ENCODE results near the gene SLC25A3.

The SLC25A3 gene

DNA sequence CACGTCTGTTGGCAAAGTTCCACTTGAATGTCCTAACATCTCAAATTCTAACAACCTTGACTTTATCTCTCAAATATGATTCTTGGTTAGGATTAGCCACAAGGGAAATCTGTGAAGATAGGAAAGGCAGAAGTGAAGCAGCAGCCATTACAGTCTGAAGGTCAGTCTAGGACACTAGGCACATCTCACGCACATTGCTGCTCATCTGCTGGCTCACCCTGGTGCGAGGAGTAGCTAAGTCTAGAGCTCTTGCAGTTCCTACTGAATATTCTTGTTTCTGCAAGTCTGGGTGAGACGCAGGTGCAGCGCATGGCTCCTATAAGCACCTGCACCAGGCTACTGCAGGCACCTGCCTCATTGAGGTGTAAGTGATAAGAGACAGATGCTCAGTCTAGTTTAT is 6.4 kb upstream of the SLC25A3 start:
- Histone ChIP-seq H3K9me3 (ENCODE audit: control insufficient read depth, insufficient read depth, low read depth, low read length) (no peaks in the 10 kb centered on the region), H3K4me1 (ENCODE audit: control insufficient read depth, insufficient read depth, low read length) (no peaks in the 10 kb centered on the region), H3K27ac (ENCODE audit: extremely low read depth, low read depth, low read length) (no peak overlapping the region), H3K4me3 (ENCODE audit: low read depth, low read length) (no peak overlapping the region), H3K36me3 (ENCODE audit: control insufficient read depth in 2 of 2, insufficient read depth in 1 of 2, low read length in 2 of 2) (no peaks in the 10 kb centered on the region)
- TF ChIP-seq ZNF585B (tag by site-specific recombination; IDR thresholded peaks at IDR 0.05), result no peak
- no peak for TF ChIP-seq OVOL3 (tag by site-specific recombination; IDR thresholded peaks at IDR 0.05)
- TF ChIP-seq, protein P1, sequence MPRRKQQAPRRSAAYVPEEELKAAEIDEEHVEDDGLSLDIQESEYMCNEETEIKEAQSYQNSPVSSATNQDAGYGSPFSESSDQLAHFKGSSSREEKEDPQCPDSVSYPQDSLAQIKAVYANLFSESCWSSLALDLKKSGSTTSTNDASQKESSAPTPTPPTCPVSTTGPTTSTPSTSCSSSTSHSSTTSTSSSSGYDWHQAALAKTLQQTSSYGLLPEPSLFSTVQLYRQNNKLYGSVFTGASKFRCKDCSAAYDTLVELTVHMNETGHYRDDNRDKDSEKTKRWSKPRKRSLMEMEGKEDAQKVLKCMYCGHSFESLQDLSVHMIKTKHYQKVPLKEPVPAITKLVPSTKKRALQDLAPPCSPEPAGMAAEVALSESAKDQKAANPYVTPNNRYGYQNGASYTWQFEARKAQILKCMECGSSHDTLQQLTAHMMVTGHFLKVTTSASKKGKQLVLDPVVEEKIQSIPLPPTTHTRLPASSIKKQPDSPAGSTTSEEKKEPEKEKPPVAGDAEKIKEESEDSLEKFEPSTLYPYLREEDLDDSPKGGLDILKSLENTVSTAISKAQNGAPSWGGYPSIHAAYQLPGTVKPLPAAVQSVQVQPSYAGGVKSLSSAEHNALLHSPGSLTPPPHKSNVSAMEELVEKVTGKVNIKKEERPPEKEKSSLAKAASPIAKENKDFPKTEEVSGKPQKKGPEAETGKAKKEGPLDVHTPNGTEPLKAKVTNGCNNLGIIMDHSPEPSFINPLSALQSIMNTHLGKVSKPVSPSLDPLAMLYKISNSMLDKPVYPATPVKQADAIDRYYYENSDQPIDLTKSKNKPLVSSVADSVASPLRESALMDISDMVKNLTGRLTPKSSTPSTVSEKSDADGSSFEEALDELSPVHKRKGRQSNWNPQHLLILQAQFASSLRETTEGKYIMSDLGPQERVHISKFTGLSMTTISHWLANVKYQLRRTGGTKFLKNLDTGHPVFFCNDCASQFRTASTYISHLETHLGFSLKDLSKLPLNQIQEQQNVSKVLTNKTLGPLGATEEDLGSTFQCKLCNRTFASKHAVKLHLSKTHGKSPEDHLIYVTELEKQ (tag by site-specific recombination; IDR thresholded peaks at IDR 0.05; ENCODE audit: borderline replicate concordance), result no peak
- TF ChIP-seq ZNF175 (tag by site-specific recombination; IDR thresholded peaks at IDR 0.05), result no peak
- no peak for TF ChIP-seq ZFP37 (tag by site-specific recombination; IDR thresholded peaks at IDR 0.05)
- TF ChIP-seq, protein P2, sequence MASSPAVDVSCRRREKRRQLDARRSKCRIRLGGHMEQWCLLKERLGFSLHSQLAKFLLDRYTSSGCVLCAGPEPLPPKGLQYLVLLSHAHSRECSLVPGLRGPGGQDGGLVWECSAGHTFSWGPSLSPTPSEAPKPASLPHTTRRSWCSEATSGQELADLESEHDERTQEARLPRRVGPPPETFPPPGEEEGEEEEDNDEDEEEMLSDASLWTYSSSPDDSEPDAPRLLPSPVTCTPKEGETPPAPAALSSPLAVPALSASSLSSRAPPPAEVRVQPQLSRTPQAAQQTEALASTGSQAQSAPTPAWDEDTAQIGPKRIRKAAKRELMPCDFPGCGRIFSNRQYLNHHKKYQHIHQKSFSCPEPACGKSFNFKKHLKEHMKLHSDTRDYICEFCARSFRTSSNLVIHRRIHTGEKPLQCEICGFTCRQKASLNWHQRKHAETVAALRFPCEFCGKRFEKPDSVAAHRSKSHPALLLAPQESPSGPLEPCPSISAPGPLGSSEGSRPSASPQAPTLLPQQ (tag by site-specific recombination; IDR thresholded peaks at IDR 0.05), result no peak
- no peak for TF ChIP-seq ZNF701 (tag by site-specific recombination; IDR thresholded peaks at IDR 0.05)
- TF ChIP-seq ZNF184 (tag by site-specific recombination; IDR thresholded peaks at IDR 0.05), result no peak
- TF ChIP-seq KLF9 (tag by site-specific recombination; IDR thresholded peaks at IDR 0.05; ENCODE audit: low read depth), result no peak
- no peak for TF ChIP-seq BCL11A (tag by site-specific recombination; IDR thresholded peaks at IDR 0.05; ENCODE audit: low read depth)
- no peak for TF ChIP-seq ZNF214 (tag by site-specific recombination; IDR thresholded peaks at IDR 0.05; ENCODE audit: borderline replicate concordance)
- TF ChIP-seq, protein P3, sequence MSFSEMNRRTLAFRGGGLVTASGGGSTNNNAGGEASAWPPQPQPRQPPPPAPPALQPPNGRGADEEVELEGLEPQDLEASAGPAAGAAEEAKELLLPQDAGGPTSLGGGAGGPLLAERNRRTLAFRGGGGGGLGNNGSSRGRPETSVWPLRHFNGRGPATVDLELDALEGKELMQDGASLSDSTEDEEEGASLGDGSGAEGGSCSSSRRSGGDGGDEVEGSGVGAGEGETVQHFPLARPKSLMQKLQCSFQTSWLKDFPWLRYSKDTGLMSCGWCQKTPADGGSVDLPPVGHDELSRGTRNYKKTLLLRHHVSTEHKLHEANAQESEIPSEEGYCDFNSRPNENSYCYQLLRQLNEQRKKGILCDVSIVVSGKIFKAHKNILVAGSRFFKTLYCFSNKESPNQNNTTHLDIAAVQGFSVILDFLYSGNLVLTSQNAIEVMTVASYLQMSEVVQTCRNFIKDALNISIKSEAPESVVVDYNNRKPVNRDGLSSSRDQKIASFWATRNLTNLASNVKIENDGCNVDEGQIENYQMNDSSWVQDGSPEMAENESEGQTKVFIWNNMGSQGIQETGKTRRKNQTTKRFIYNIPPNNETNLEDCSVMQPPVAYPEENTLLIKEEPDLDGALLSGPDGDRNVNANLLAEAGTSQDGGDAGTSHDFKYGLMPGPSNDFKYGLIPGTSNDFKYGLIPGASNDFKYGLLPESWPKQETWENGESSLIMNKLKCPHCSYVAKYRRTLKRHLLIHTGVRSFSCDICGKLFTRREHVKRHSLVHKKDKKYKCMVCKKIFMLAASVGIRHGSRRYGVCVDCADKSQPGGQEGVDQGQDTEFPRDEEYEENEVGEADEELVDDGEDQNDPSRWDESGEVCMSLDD (tag by site-specific recombination; IDR thresholded peaks at IDR 0.05), result no peak
- TF ChIP-seq ZNF426 (tag by site-specific recombination; IDR thresholded peaks at IDR 0.05), result no peak
- no peak for TF ChIP-seq REPIN1 (tag by site-specific recombination; IDR thresholded peaks at IDR 0.05; ENCODE audit: low read depth)
- TF ChIP-seq ZNF169 (tag by site-specific recombination; IDR thresholded peaks at IDR 0.05), result no peak
- POLR2A ChIA-PET, result interaction anchor here (0.8 kb wide), 1 partner anchor 57 kb away, joined by 3 read pairs; no protein-coding TSS in a partner anchor
- CTCF ChIA-PET, result interaction anchor here (0.5 to 2.6 kb wide), 4 partner anchors 8 to 55 kb away, joined by 3 to 14 read pairs (median 3); no protein-coding TSS in a partner anchor

- Histone ChIP-seq H3K4me3 (ENCODE audit: low read depth, low read length) (no peak overlapping the region), H3K4me1 (ENCODE audit: control insufficient read depth, insufficient read depth, low read length) (peaks cover 6% of the 10 kb centered on the region), H3K9me3 (ENCODE audit: control insufficient read depth, insufficient read depth, low read depth, low read length) (no peaks in the 10 kb centered on the region), H3K27ac (ENCODE audit: extremely low read depth, low read depth, low read length) (no peak overlapping the region), H3K36me3 (ENCODE audit: control insufficient read depth in 2 of 2, insufficient read depth in 1 of 2, low read length in 2 of 2) (peaks cover 4 to 11% of the 10 kb centered on the region in 2 experiments; a peak in 2 of 3 replicates)
- CTCF ChIA-PET, result interaction anchor here (0.6 to 0.8 kb wide), 3 partner anchors 25 to 98 kb away, joined by 3 to 4 read pairs (median 3); no protein-coding TSS in a partner anchor
- POLR2A ChIA-PET, result no interaction called here
- TF ChIP-seq ZSCAN30 (tag by site-specific recombination; IDR thresholded peaks at IDR 0.05) (no peak), GLIS2 (tag by site-specific recombination; IDR thresholded peaks at IDR 0.05) (no peak), ZNF585B (tag by site-specific recombination; IDR thresholded peaks at IDR 0.05) (no peak), ZNF791 (tag by site-specific recombination; IDR thresholded peaks at IDR 0.05) (no peak), MZF1 (tag by site-specific recombination; IDR thresholded peaks at IDR 0.05; ENCODE audit: borderline replicate concordance) (no peak), MEIS1 (CRISPR knock-in tag; IDR thresholded peaks at IDR 0.05; ENCODE audit: borderline replicate concordance) (no peak), ZBTB44 (tag by site-specific recombination; IDR thresholded peaks at IDR 0.05) (no peak), ZNF629 (tag by site-specific recombination; IDR thresholded peaks at IDR 0.05) (no peak)
- TF ChIP-seq, protein P4, sequence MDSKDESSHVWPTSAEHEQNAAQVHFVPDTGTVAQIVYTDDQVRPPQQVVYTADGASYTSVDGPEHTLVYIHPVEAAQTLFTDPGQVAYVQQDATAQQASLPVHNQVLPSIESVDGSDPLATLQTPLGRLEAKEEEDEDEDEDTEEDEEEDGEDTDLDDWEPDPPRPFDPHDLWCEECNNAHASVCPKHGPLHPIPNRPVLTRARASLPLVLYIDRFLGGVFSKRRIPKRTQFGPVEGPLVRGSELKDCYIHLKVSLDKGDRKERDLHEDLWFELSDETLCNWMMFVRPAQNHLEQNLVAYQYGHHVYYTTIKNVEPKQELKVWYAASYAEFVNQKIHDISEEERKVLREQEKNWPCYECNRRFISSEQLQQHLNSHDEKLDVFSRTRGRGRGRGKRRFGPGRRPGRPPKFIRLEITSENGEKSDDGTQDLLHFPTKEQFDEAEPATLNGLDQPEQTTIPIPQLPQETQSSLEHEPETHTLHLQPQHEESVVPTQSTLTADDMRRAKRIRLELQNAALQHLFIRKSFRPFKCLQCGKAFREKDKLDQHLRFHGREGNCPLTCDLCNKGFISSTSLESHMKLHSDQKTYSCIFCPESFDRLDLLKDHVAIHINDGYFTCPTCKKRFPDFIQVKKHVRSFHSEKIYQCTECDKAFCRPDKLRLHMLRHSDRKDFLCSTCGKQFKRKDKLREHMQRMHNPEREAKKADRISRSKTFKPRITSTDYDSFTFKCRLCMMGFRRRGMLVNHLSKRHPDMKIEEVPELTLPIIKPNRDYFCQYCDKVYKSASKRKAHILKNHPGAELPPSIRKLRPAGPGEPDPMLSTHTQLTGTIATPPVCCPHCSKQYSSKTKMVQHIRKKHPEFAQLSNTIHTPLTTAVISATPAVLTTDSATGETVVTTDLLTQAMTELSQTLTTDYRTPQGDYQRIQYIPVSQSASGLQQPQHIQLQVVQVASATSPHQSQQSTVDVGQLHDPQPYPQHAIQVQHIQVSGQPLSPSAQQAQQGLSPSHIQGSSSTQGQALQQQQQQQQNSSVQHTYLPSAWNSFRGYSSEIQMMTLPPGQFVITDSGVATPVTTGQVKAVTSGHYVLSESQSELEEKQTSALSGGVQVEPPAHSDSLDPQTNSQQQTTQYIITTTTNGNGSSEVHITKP (tag by site-specific recombination; IDR thresholded peaks at IDR 0.05), result no peak
These were observed 2.3 kb upstream of the SLC25A3 start for GRCh38 chr12:98591209-98591608.

All from HEK293 (cell line).